Thymus (tissue), 11 donors: ENCODE measurements around the gene CTNND1. TPM values are rescaled to one million over a fixed set of nuclear protein-coding genes. Genes with fewer than 3 reads are reported as not detected.

Experiments
- DNase-seq, 9 donors: peaks; one replicate each; pipeline ENCODE4 v3.0.0-alpha.2; 2013; ENCODE audit warnings: low spot score in 9 of 9, low read depth in 6 of 9, missing footprints in 1 of 9
- H3K27ac ChIP-seq, 2 donors: one replicate each; pipeline ENCODE4 v1.5.1; 2013; ENCODE audit warnings: control low read depth in 1 of 2, low read depth in 1 of 2, low read length in 1 of 2, mild to moderate bottlenecking in 1 of 2, moderate library complexity in 1 of 2
- H3K27me3 ChIP-seq, 2 donors: one replicate each; pipeline ENCODE4 v1.5.1; 2013; ENCODE audit warnings: low read length in 1 of 2; ENCODE audit not compliant: control insufficient read depth in 2 of 2, insufficient read depth in 1 of 2
- H3K36me3 ChIP-seq, 2 donors: one replicate each; pipeline ENCODE4 v1.5.1; 2013; ENCODE audit warnings: low read length in 1 of 2, mild to moderate bottlenecking in 1 of 2, moderate library complexity in 1 of 2; ENCODE audit not compliant: control insufficient read depth in 2 of 2, insufficient read depth in 2 of 2
- H3K4me1 ChIP-seq, 2 donors: one replicate each; pipeline ENCODE4 v1.5.1; 2013; ENCODE audit warnings: low read length in 2 of 2; ENCODE audit not compliant: control insufficient read depth in 2 of 2, insufficient read depth in 2 of 2
- H3K4me3 ChIP-seq, 2 donors: one replicate each; pipeline ENCODE4 v1.5.1; 2013; ENCODE audit warnings: low read length in 2 of 2, control low read depth in 1 of 2, mild to moderate bottlenecking in 1 of 2
- H3K9me3 ChIP-seq, 2 donors: one replicate each; pipeline ENCODE4 v1.5.1; 2013; ENCODE audit warnings: low read length in 1 of 2, mild to moderate bottlenecking in 1 of 2; ENCODE audit not compliant: control insufficient read depth in 2 of 2, insufficient read depth in 1 of 2
- WGBS: extraction: QIAGEN DNeasy Blood & Tissue Kit; methylation state at CpG from one replicate; pipeline ENCODE4 v1.1.7; 2013; 5-methylcytosine and 5-hydroxymethylcytosine counted together
- polyA plus RNA-seq: library from polyadenylated mRNA; stranded (reverse); fragments of 200-250 nt; gene quantifications from one replicate; pipeline ENCODE4 v1.2.3, GENCODE V29; 2013
- total RNA-seq: library from RNA; stranded (reverse); fragments of 120-200 nt; gene quantifications from one replicate; pipeline ENCODE4 v1.2.4, GENCODE V29; 2013
- donor health status: healthy.

CTNND1 gene
- total and polyA plus RNA-seq, 2 donors, result 34.9 to 38.6 TPM

DNA sequence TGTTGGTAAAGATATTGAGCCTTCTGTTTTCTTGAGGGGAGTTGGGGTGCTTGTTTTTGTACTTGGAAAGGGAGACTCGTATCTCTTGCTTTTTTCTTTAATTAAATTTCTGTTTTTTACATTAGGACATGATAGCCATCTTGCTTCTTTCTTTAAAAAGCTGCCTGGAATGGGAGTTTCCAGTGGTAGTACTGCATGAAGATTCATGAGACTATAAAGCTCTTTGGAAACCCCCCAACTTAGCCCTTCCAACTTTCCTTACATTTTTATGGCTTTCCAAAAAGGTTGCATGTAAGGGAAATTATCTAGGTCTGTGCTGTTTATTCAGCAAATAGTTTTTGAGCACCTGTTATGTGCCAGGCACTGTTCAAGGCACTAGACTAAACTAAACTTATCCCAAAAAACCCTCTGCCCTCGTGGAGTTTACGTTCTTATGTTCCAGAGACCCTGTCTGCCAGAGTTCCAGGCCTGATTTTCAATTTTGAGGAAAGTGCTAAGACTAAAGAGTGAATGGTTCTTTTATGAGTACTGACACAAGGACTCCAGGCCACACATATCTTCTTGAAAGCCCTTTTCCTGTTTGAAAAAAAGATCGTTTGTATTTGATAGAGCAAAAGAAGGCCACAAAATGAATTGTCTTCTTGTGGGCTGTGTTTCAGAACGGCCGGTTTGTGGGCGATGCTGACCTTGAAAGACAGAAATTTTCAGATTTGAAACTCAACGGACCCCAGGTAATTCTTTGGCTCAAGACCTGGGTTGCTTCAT, 31.9 kb downstream of the CTNND1 start:
- H3K36me3 ChIP-seq, result peaks cover 11 to 18% of the 10 kb centered on the region in 2 donors
- WGBS, result 69% methylated on average over 8 of the region's 8 CpGs

DNA sequence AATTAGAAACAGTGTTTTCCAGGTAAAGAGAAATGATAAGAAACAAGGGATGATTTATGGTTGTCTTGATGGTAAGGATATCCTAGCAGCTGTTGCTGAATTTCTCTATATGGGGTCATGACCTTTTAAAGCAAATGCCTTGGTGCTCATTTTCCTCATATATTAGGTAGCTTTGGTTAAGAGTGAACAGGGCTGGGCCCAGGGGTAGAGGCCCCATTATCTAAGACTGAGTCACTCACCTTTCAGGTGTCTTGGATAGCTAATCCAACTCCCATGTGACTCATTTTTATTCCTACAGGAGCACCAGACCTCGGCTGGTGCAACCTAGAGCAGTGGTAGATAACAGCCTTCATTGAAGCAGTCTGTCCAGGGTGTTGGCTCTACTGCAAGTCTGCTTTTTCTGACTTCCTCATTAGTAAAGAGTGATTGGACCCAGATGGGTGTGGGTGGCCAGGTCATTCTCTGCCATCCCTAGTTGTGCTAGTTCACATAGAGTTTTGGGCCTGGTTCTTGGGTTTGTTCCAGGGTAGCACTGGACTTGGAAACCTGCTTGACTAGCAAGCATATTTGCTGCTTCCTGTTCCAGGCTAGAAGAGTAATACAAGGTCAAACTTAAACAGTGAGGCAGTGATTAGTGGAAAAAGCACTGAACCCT, 37.4 kb downstream of the CTNND1 start:
- Histone ChIP-seq H3K4me1 (peaks cover 0 to 7% of the 10 kb centered on the region in 2 donors), H3K9me3 (no peaks in the 10 kb centered on the region), H3K27ac (peak overlapping the region; percentile 8 to 24), H3K36me3 (peaks cover 19 to 37% of the 10 kb centered on the region in 2 donors), H3K4me3 (no peak overlapping the region), H3K27me3 (no peaks in the 10 kb centered on the region)
- DNase-seq, result no peak
- WGBS, result 89% methylated on average over 1 of the region's 1 CpG

More for the DNA sequence above, 31.9 kb downstream of the CTNND1 start:
- DNase-seq, result no peak
- Histone ChIP-seq H3K4me3 (no peak overlapping the region), H3K27me3 (no peaks in the 10 kb centered on the region), H3K4me1 (peaks cover 8 to 30% of the 10 kb centered on the region in 2 donors), H3K9me3 (no peaks in the 10 kb centered on the region), H3K27ac (peak overlapping the region; percentile 42 to 87)

DNA sequence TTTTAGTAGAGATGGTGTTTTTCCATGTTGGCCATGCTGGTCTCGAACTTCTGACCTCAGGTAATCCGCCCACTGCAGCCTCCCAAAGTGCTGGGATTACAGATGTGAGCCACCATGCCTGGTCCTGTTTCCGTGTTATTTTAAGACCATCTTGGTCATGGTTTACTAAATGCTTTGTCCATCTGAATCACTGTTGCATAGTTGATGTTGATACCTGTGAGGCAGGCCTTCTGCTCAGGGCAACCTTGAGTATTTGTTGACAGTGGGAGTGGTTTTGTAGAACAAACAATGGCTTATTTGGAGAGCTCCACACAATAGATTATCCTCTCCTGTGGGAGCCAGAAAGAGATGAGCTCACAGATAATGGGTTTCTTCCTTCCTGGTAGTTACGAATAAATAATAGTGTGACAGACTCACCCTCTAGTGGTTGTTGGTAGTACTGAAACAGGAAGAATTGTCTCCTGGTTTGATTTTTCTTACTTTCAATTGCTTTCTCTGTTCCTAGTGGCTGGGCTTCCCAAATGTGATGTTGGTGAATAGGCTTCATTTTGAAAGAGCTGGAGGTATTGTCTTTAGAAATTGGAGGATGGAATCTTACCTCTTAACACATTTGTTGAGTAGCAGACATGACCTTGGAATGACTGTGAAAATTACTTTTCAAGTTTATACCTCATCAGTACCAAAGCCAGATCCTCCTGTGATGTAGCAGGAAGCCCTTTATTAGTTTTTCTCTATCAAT, 39.0 kb downstream of the CTNND1 start:
- Histone ChIP-seq H3K27me3 (no peaks in the 10 kb centered on the region), H3K36me3 (peaks cover 17 to 41% of the 10 kb centered on the region in 2 donors), H3K27ac (peak overlapping the region in 1 of 2 donors; percentile 49), H3K4me3 (no peak overlapping the region), H3K9me3 (no peaks in the 10 kb centered on the region), H3K4me1 (peaks cover 0 to 7% of the 10 kb centered on the region in 2 donors)
- peak in 8 of 9 donors; percentile 52 to 83 (median 64) for DNase-seq
- WGBS, result 75% methylated on average over 4 of the region's 4 CpGs

DNA sequence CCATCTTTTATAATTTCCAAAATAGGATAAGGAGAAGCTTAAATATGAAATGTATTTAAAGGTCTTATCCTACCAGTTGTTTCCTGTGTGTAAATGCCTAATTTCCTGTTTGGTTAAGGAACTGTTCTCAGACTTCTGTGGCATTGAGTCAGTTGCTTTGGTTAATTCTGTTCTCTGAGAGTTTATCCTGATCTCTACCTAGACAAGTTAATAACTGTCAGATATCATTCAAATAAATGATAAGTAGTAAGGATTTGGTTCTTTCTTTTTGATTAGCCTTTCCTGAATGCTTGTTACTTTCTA, 39.5 kb downstream of the CTNND1 start:
- H3K36me3 ChIP-seq, result peaks cover 22 to 41% of the 10 kb centered on the region in 2 donors
- peaks cover 0 to 7% of the 10 kb centered on the region in 2 donors for H3K4me1 ChIP-seq
- H3K27me3 ChIP-seq, result no peaks in the 10 kb centered on the region
- H3K27ac ChIP-seq, result no peak overlapping the region
- H3K9me3 ChIP-seq, result no peaks in the 10 kb centered on the region
- DNase-seq, result peak in 1 of 9 donors; percentile 10
- no peak overlapping the region for H3K4me3 ChIP-seq

DNA sequence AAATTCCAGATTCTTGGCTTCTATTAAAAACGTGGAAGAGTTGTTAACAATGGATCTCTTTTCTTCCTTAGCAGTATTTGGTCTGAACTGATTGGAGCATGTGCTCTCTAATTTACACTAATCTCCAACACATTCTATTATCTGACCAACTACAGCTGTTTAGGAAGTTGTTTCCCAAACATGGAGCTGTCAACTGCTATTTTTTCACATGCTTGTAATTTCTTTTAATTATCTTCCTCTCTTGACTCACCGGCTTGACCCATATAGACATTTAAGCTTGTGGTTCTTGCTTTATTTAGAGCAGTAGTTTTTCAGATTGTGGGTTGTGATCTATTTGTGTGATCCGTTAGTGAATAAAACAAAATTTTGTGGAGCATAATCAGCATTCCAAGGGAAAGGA, 40.8 kb downstream of the CTNND1 start:
- Histone ChIP-seq H3K27ac (no peak overlapping the region), H3K27me3 (no peaks in the 10 kb centered on the region), H3K4me1 (peaks cover 0 to 7% of the 10 kb centered on the region in 2 donors), H3K9me3 (no peaks in the 10 kb centered on the region), H3K4me3 (no peak overlapping the region), H3K36me3 (peaks cover 15 to 42% of the 10 kb centered on the region in 2 donors)
- no peak for DNase-seq
- 97% methylated on average over 3 of the region's 3 CpGs for WGBS

DNA sequence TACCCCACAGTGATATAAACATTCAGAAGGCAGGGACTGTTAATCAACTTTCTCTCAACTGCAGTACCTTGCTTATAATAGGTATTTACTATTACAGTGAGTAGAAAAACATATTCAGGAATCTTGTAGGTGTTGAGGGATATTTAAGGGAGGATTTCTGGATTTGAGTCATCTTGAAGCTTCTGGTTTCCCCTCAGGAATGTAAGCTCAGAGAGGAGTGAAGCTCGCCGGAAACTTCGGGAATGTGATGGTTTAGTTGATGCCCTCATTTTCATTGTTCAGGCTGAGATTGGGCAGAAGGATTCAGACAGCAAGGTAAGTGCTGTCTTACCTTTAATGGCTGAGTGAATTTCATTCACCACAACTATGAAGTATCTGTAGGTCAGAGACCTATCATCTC, 42.9 kb downstream of the CTNND1 start:
- Histone ChIP-seq H3K36me3 (peaks cover 15 to 54% of the 10 kb centered on the region in 2 donors), H3K27me3 (no peaks in the 10 kb centered on the region), H3K4me1 (peaks cover 0 to 5% of the 10 kb centered on the region in 2 donors), H3K9me3 (no peaks in the 10 kb centered on the region), H3K27ac (no peak overlapping the region), H3K4me3 (no peak overlapping the region)
- DNase-seq, result no peak
- WGBS, result 97% methylated on average over 3 of the region's 3 CpGs

DNA sequence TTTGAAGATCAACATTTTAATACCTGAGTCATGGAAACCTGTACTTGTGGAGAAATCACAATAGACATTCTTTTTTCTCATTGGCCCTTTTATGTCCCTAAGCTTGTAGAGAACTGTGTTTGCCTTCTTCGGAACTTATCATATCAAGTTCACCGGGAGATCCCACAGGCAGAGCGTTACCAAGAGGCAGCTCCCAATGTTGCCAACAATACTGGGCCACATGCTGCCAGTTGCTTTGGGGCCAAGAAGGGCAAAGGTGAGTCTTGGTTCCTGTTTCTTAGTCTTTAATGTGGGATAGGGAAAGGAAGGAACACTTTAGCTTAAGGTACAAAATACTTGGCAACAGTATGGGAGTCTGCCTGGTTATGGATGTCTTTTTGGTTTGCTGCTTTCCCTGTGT, 44.2 kb downstream of the CTNND1 start:
- Histone ChIP-seq H3K9me3 (no peaks in the 10 kb centered on the region), H3K4me1 (no peaks in the 10 kb centered on the region), H3K27ac (no peak overlapping the region), H3K27me3 (no peaks in the 10 kb centered on the region), H3K4me3 (no peak overlapping the region), H3K36me3 (peaks cover 15 to 60% of the 10 kb centered on the region in 2 donors)
- 97% methylated on average over 3 of the region's 3 CpGs for WGBS
- no peak for DNase-seq

DNA sequence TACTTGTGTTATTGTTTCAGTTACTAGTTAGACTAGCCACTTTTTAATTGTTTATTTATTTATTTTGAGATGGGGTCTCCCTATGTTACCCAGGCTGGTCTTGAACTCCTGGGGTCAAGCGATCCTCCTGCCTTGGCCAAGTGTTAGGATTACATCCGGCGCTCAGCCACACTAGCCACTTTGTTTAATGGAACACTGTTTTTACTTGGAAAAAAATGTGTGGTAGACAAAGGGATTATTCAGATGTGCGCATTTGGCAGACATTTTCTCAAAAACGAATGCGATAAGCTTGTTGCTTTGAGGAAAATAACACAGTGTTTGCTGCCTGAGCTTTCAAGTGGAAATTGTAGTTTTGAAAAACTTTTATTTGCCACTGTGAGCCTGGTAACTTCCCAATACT, 51.0 kb downstream of the CTNND1 start:
- H3K27me3 ChIP-seq, result no peaks in the 10 kb centered on the region
- H3K27ac ChIP-seq, result no peak overlapping the region
- no peaks in the 10 kb centered on the region for H3K4me1 ChIP-seq
- DNase-seq, result no peak
- H3K9me3 ChIP-seq, result no peaks in the 10 kb centered on the region
- H3K4me3 ChIP-seq, result no peak overlapping the region
- 89% methylated on average over 6 of the region's 6 CpGs for WGBS
- H3K36me3 ChIP-seq, result peaks cover 9 to 52% of the 10 kb centered on the region in 2 donors

DNA sequence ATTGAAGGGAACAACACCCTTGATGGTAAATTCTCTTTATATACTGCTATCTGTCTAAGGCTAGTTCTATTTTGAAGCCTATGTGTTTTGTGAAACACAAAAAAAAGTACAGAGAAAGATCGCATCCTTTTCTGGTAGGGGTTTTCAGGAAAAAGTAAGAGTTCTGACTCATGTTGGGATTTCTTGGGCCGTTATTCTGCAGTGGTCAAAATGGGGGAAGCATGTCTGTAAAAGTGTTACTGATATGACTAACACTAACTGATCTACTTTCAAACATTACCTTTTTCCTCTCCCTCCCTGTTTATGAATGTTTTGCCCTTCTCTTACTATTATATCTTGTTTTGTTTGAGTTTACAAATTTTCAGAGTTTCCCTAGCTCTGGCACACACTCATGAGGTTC, 53.9 kb downstream of the CTNND1 start:
- Histone ChIP-seq H3K9me3 (no peaks in the 10 kb centered on the region), H3K36me3 (peaks cover 9 to 31% of the 10 kb centered on the region in 2 donors), H3K27me3 (no peaks in the 10 kb centered on the region), H3K4me1 (no peaks in the 10 kb centered on the region), H3K4me3 (no peak overlapping the region), H3K27ac (no peak overlapping the region)
- 93% methylated on average over 2 of the region's 2 CpGs for WGBS
- no peak for DNase-seq
